GM18517 (cell line): ENCODE results near the gene RAB11B.
"Not testable (repeated sequence)": the region's sequence is repeated elsewhere in the genome, so short reads cannot be mapped to it uniquely, and the experiment has no call there.

Source experiments
- ATAC-seq: cut with Tn5 transposase; IDR thresholded peaks from one replicate; pipeline ENCODE4 v1.9.1; 2021; ENCODE audit warnings: mild to moderate bottlenecking, moderate library complexity; ENCODE audit not compliant: unreplicated experiment

The RAB11B gene

DNA sequence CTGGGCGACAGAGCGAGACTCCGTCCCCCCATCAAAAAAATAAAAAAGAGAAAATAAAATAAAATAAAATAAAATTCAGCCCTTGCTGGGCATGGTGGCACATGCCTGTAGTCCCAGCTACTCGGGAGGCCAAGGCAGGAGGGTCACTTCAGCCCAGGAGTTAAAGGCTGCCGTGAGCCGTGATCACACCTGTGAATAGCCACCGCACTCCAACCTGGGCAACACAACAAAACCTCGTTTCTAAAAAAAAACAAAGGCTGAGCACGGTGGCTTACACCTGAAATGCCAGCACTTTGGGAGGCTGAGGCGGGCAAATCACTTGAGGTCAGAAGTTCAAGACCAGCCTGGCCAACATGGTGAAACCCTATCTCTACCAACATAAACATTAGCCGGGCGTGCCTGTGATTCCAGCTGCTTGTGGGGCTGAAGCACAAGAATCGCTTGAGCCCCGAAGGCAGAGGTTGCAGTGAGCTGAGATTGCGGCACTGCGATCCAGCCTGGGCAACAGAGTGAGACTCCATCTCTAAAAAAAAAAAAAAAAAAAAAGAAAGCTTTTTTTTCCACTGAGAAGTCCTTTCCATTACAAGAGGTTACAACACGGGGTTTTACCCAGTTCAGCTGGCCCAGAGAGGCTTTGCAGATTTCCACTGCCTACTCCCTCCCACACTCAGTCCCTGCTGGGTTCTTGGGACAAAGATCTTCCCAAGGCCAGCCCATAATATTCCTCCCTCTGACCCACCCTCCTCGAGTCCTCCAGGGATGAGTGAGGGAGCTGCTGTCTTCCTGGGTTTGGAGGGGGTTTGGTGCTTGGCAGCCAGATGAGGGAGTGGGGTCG lies 19.8 kb upstream of the RAB11B start:
- no peak for ATAC-seq

GRCh38 chr19:8371011-8371804 lies 19.0 kb upstream of the RAB11B start:
- no peak for ATAC-seq

DNA sequence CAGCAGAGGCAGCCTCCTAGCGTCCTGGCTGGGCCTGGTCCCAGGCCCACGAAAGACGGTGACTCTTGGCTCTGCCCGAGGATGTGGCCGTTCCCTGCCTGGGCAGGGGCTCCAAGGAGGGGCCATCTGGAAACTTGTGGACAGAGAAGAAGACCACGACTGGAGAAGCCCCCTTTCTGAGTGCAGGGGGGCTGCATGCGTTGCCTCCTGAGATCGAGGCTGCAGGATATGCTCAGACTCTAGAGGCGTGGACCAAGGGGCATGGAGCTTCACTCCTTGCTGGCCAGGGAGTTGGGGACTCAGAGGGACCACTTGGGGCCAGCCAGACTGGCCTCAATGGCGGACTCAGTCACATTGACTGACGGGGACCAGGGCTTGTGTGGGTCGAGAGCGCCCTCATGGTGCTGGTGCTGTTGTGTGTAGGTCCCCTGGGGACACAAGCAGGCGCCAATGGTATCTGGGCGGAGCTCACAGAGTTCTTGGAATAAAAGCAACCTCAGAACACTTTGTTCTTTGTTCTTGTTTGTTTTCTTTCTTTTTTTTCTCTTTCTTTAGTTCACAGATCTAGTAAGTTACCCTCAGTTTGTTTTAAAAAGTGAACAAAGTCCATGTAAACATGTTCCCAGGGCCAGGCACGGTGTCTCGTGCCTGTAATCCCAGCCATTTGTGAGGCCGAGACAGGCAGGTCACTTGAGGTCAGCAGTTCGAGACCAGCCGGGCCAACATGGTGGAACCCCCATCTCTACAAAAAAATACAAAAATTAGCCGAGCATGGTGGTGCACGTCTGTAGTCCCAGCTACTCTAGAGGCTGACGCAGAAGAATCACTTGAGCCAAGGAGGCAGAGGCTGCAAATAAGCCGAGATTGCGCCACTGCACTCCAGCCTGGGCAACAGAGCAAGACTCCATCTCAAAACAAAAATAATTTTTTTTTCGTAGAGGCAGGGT lies 16.0 kb upstream of the RAB11B start:
- ATAC-seq: no peak

DNA sequence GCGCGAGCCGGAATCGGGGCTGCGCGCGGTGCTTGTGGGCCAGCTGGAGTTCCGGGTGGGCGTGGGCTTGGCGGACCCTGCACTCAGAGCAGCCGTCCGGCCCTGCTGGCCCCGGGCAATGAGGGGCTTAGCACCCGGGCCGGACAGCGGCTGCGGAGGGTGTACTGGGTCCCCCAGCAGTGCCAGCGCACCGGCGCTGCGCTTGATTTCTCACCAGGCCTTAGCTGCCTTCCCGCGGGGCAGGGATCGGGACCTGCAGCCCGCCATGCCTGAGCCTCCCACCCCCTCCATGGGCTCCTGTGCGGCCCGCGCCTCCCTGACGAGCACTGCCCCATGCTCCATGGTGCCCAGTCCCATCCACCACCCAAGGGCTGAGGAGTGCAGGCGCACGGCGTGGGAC lies 14.4 kb upstream of the RAB11B start:
- not testable (repeated sequence) for ATAC-seq

- not testable (repeated sequence) for ATAC-seq
These were observed 13.7 kb upstream of the RAB11B start for GRCh38 chr19:8376373-8376974.

DNA sequence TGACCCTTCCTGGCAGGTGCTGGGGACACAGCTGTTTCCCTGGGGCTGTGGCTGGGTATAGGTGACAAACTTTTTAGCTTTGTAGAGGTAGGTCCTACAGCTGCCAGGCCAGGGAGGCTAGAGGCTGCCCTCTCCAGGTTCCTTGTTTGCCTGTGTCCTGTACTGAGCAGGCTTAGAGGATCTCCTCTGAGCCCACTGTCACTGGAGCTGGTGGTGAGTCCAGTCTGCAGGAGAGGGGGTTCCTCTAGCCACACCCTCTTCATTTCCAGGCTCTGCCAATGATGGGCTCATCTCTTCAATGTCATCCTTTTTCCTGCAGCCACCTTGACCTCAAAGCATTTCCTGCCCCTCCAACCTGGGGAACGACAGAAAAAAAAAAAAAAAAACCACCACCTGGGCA lies 12.6 kb upstream of the RAB11B start:
- no peak for ATAC-seq

DNA sequence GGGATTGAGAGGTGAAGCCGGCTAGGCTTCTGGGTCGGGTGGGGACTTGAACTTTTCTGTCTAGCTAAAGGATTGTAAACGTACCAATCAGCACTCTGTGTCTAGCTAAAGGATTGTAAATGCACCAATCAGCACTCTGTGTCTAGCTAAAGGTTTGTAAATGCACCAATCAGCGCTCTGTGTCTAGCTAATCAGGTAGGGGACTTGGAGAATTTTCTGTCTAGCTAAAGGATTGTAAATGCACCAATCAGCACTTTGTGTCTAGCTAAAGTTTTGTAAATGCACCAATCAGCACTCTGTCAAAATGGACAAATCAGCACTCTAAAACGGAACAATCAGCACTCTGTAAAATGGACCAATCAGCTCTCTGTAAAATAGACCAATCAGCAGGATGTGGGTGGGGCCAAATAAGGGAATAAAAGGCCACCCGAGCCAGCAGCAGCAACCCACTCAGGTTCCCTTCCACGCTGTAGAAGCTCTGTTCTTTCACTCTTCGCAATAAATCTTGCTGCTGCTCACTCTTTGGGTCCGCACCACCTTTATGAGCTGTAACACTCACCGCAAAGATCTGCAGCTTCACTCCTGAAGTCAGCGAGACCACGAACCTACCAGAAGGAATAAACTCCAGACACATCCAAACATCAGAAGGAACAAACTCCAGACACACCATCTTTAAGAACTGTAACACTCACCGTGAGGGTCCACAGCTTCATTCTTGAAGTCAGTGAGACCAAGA lies 10.8 kb upstream of the RAB11B start:
- ATAC-seq: not testable (repeated sequence)

GRCh38 chr19:8384569-8384968 lies 5.6 kb upstream of the RAB11B start:
- ATAC-seq: not testable (repeated sequence)

GRCh38 chr19:8385103-8385502 lies 5.1 kb upstream of the RAB11B start:
- not testable (repeated sequence) for ATAC-seq

DNA sequence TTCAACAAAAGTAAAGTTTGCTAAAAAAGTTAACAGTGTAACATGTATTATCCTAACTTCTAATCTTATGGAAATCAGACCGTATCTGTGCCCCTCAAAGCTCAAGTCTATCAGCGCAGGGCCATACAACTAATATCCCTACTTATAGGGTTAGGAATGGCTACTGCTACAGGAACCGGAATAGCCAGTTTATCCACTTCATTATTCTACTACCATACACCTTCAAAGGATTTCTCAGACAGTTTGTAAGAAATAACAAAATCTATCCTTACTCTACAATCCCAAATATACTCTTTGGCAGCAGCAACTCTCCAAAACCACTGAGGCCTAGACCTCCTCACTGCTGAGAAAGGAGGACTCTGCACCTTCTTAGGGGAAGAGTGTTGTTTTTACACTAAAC lies 4.6 kb upstream of the RAB11B start:
- not testable (repeated sequence) for ATAC-seq

DNA sequence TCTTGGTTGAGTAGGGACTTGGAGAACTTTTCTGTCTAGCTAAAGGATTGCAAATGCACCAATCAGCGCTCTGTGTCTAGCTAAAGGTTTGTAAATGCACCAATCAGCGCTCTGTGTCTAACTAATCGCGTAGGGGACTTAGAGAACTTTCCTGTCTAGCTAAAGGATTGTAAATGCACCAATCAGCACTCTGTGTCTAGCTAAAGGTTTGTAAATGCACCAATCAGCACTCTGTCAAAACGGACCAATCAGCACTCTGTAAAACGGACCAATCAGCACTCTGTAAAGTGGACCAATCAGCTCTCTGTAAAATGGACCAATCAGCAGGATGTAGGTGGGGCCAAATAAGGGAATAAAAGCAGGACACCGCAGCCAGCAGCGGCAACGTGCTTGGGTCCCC lies 3.7 kb upstream of the RAB11B start:
- ATAC-seq: not testable (repeated sequence)

- ATAC-seq: no peak
These were observed 3.2 kb upstream of the RAB11B start for GRCh38 chr19:8386990-8387389.

DNA sequence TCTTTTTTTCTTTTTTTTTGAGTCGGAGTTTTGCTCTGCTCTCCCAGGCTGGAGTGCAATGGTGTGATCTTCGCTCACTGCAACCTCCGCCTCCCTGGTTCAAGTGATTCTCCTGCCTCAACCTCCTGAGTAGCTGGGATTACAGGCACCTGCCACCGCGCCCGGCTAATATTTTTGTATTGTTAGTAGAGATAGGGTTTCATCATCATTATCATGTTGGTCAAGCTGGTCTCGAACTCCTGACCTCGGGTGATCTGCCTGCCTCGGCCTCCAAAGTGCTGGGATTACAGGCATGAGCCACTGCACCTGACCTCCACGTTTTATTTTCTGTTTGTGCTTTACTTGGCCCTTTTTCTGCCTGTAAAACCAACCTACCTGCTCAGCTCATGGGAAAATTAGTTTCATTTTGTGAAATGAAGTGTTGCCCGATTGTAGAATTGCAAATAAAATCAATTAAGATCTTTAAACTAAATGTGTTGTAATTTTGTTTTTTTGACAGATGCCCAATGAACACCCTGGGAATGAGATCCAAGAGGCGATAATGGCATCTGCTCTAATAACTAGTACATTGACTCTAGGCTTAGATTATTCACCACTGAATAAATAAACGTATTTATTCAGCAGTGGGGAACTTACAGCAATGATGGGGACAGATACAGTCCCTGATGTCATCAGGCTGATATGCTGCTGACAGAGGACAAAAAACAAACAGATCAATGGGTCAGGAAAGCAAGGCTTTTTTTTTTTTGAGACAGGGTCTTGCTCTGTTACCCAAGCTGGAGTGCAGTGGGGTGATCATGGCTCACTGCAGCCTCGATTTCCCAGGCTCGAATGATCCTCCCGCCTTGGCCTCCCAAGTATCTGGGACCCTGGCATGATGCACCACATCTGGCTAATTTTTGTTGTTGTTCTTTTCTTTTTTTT lies 2.2 kb upstream of the RAB11B start:
- no peak for ATAC-seq

DNA sequence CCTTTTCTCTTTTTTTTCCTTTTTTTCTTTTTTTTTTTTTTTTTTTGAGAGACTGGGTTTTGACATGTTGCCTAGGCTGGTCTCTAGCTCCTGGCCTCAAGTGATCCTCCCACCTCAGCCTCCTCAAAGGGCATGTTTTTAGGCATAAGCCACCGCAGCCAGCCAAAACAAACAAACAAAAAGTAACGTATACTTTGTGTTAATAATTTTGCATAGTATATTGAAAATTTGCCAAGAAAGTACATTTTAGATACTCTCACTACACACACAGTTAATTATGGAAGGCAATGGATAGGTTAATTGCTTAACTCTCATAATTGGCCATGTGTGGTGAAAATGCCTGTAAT lies 1.6 kb upstream of the RAB11B start:
- no peak for ATAC-seq

GRCh38 chr19:8390617-8390981 lies 439 bp downstream of the RAB11B start:
- peak; percentile 32 for ATAC-seq

GRCh38 chr19:8391198-8392016 lies 1.2 kb downstream of the RAB11B start:
- no peak for ATAC-seq

GRCh38 chr19:8392017-8392591 lies 1.9 kb downstream of the RAB11B start:
- ATAC-seq: no peak
